GM10266 (cell line): Measurements from ENCODE around the gene ATXN7L1.

ENCODE experiments used
- DNase-seq: peaks from one replicate; pipeline ENCODE4 v3.0.0; 2012; ENCODE audit errors: extremely low spot score
- TF ChIP-seq, protein P1 (sequence below): IDR thresholded peaks from 2 replicates; pipeline ENCODE4 v1.5.1; 2012; ENCODE audit warnings: mild to moderate bottlenecking, low read depth; ENCODE audit not compliant: control insufficient read depth, insufficient read depth; ENCODE audit errors: missing control alignments

ATXN7L1 gene

DNA sequence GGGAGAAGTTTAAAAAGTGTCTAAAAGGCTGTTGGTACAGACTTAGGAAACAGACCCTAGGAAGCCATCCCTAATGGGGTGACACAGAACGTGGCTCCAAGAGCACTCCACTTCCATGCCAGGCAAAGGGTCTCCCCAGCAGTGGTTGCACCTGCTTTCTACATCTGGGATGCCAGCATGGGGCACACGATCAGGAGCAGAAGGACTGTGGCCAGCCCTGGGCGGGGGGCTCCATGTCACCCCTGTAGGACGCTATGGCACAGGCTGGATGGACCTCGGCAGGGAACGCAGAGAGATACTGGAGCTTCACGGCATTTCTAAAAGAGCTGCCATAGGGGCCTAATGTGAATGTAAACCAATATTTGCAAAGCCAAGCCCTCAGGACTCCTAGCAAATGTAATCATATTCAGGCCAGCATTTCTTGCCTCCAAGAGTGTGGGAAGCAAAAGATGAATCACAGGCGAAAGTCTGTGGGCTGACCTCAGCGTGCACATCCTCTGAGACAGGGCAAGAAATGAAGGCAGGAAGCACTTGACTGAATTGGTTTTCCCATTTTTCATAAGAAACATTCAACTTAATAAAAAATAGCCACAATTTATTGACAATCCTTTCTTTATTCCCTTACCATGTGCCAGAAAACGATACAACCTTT, 93.9 kb downstream of the ATXN7L1 start:
- DNase-seq: no peak
- TF ChIP-seq, protein P1, sequence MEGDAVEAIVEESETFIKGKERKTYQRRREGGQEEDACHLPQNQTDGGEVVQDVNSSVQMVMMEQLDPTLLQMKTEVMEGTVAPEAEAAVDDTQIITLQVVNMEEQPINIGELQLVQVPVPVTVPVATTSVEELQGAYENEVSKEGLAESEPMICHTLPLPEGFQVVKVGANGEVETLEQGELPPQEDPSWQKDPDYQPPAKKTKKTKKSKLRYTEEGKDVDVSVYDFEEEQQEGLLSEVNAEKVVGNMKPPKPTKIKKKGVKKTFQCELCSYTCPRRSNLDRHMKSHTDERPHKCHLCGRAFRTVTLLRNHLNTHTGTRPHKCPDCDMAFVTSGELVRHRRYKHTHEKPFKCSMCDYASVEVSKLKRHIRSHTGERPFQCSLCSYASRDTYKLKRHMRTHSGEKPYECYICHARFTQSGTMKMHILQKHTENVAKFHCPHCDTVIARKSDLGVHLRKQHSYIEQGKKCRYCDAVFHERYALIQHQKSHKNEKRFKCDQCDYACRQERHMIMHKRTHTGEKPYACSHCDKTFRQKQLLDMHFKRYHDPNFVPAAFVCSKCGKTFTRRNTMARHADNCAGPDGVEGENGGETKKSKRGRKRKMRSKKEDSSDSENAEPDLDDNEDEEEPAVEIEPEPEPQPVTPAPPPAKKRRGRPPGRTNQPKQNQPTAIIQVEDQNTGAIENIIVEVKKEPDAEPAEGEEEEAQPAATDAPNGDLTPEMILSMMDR: no peak

DNA sequence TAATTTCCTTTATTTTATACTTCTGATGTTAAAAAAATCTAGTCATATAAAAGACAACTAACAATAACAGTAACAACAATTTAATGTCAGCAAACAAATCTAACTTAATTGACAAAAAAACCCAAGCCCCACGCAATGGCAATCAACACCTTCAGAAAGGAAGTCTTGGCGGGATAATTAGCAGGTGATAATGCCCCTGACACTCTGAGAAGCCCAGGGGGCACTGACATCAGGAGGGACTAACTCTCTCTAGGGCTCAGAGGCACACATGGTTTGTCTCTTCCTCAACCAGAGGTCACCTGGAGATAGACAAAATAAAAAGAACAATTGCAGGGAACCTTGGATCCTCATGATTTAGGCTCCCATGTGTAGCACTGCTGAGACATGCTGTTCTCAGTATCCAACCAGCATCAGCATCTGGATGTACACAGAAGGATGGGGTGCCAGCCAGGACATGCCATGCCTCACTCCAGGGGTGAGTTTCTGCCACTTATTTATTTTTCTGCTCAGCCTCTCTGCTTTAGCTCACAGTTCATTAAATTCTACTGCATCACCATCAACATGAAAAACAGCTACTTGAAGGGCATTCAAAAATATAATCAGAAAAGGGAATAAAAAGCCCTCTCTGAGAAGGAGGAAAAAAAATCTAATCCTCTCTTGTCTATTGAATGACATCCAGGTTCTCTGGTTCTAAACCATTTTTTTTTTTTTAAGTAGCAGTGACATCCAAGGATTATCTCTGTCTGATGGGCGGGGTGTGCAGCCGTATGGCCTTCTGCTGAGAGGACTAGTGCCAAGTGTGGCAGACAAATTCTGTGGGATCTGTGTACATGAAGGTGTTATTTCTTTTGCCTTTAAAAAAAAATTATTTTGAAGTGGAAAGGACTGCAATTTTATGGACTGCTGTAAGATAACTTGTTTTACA, 96.3 kb downstream of the ATXN7L1 start:
- TF ChIP-seq, protein P1: no peak
- no peak for DNase-seq

DNA sequence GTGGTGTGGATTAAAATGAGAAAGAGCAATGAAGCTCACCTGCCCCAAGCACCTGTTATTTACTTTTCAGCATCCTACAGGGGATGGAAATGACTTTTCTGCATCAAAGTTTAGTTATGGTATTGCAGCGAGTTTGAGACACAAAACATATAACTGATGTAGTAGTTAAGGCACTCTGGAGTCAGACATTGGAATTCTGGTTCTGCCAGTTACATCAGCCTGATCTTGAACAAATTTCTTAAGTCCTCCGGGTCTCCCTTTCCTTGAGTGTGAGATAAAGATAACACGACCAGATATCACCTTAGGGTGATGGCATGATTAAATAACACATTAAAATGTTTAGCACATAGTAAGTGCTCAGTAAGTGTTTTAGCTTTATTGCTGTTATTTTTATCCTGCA, 97.4 kb downstream of the ATXN7L1 start:
- no peak for DNase-seq
- TF ChIP-seq, protein P1: no peak

DNA sequence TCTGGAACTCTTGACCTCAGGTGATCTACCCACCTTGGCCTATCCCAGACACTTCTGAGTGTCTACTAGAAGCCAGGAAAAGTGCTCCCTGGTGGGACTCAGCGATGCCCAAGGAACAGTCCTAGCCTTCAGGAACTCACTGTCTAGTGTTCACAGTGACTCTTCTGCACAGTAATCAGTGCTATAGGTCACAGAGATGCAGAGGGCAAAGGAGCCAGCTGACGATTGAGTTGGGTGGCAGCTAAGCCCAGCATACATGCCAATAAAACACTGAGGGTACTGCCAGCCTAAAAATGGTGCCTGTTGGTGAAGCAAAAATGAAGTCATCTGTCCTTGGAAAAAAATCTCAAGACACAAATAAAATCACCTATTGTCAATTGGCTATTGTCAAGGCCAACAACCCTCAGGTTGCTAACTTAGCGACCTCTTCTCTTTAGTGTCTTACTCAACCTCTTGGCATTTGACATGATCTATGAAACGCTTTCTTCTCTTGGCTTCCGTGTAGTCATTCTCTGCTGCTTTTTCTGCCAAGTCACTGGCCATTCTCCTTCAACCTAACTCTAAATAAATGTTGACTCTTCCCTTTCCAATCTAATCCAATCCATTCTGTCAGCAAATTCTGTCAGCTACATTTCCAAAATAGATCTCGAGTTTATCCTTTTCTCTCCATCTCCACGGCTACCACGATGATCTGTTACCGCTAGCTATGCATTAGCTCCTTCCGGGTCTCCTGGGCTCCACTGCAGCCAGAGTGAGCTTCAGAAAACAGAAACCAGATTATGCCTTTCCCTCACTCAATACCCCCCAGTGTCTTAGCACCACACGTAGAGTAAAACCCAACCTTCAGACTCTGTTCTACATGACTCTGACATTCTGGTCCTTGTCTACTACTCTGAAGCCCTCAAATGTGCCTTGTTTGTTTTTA, 99.2 kb downstream of the ATXN7L1 start:
- TF ChIP-seq, protein P1: no peak
- DNase-seq: no peak

DNA sequence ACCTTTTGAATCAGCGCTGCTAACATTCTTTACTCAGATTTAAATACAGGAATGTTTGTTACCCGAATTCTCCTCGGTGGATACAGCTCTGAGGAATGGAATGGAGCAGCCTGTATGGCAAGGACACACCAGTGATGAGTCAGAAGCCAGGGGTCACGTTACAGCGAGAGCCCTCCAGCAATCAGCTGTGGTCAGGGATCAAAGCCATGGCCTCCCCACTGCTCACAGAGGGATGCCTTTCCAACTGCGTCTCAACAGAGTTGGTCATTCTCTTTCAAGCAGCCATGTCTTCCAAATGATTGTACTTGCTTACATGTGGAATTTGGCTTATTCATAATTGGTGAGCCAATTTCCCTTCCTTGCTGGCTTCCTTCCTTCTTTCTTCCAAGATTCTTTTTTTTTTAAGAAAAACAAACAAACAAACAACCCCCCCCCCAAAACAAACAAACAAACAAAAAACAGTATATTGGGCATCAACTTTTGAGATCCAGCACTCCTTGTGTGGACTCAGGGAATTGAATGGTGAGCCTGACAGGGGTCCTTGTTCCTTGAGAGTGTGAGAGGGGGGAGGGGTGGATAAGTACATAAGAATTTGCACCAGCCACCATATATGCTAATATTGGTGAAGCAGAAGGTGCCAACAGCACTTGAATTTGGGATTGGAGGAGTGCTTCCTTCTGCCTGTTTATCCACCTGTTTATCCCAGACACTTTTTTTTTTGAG, 100.2 kb downstream of the ATXN7L1 start:
- no peak for DNase-seq
- TF ChIP-seq, protein P1: no peak

DNA sequence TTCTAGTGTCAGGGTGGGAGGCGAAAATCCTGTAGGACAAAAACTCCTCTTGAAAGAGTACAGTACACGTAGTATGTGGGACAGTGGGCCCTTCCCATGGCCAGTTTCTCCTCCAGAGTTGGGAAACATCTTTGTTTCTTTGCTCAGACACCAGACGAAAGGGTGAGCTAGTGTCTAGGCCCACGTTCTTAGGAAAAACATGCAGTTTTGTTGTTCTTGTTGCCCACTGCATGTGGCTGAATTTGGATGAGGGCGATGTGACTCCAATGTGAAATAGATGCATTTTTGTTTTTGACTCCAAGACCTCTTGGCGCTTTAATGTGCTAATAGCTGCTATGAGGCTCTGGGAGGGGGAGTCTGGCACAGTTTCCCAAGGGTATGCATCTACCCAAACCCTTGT, 100.8 kb downstream of the ATXN7L1 start:
- TF ChIP-seq, protein P1: no peak
- DNase-seq: no peak
